Natural killer cell (primary cell): Measurements from ENCODE around the gene ZFP36L1. TPM values are rescaled to one million over a fixed set of nuclear protein-coding genes. Genes with fewer than 3 reads are reported as not detected.

Experiments used
- ATAC-seq, 3 donors: fragments of 150-1000 bp in 2 of 3; fragments of 200-7000 bp in 1 of 3; cut with Tn5 transposase; 1 replicate in 1 of 3; 2 replicates in 2 of 3; pipeline ENCODE4 v1.10.0; 2021; ENCODE audit warnings: mild to moderate bottlenecking in 2 of 3, moderate library complexity in 2 of 3
- DNase-seq, 2 donors: peaks; one replicate each; pipeline versions ENCODE4 v3.0.0 to v3.0.0-alpha.2; 2013 to 2021; ENCODE audit warnings: mixed read lengths in 1 of 2
- H3K27ac ChIP-seq: one replicate; pipeline ENCODE4 v1.5.1; 2013; ENCODE audit warnings: mild to moderate bottlenecking, low read length
- H3K27me3 ChIP-seq: one replicate; pipeline ENCODE4 v1.6.1; 2013; ENCODE audit warnings: low read length; ENCODE audit not compliant: control insufficient read depth, insufficient read depth
- H3K36me3 ChIP-seq: one replicate; pipeline ENCODE4 v1.6.1; 2013; ENCODE audit warnings: low read length; ENCODE audit not compliant: control insufficient read depth, insufficient read depth
- H3K4me1 ChIP-seq: one replicate; pipeline ENCODE4 v1.6.1; 2013; ENCODE audit warnings: low read length; ENCODE audit not compliant: control insufficient read depth, insufficient read depth
- H3K4me3 ChIP-seq: one replicate; pipeline ENCODE4 v1.5.1; 2013; ENCODE audit warnings: low read length
- H3K9me3 ChIP-seq: one replicate; pipeline ENCODE4 v1.6.1; 2013; ENCODE audit warnings: low read length; ENCODE audit not compliant: control insufficient read depth, insufficient read depth
- H3K27ac Mint-ChIP-seq, 2 donors: one replicate each; pipeline ENCODE4 v1.8.0; 2022; ENCODE audit warnings: mild to moderate bottlenecking in 2 of 2, mixed read lengths in 2 of 2, moderate library complexity in 1 of 2
- H3K27me3 Mint-ChIP-seq, 2 donors: one replicate each; pipeline ENCODE4 v1.8.0; 2022; ENCODE audit warnings: low read depth in 2 of 2, mixed read lengths in 2 of 2
- H3K36me3 Mint-ChIP-seq: one replicate; pipeline ENCODE4 v1.8.0; 2022; ENCODE audit warnings: mixed read lengths
- H3K4me1 Mint-ChIP-seq, 2 donors: one replicate each; pipeline ENCODE4 v1.8.0; 2022; ENCODE audit warnings: mixed read lengths in 2 of 2
- H3K4me3 Mint-ChIP-seq: one replicate; pipeline ENCODE4 v1.8.0; 2022; ENCODE audit warnings: mild to moderate bottlenecking, moderate library complexity, mixed read lengths
- H3K9me3 Mint-ChIP-seq, 2 donors: one replicate each; pipeline ENCODE4 v1.8.0; 2022; ENCODE audit warnings: mixed read lengths in 2 of 2
- WGBS: methylation state at CpG from one replicate; pipeline ENCODE4 v1.1.7; 2013; ENCODE audit warnings: missing lambda C conversion rate; ENCODE audit not compliant: insufficient coverage; 5-methylcytosine and 5-hydroxymethylcytosine counted together
- intact Hi-C: fragments of 100-400 bp; cut with micrococcal nuclease; formaldehyde crosslinking; loops from one replicate; pipeline ENCODE4 v1.14.2; 2022
- total RNA-seq, 4 donors: library from RNA; stranded (reverse); fragments of 120-200 nt in 1 of 4; gene quantifications; one replicate each; pipeline versions ENCODE4 v1.2.3 to v1.2.4, GENCODE V29; 2013 to 2022
- TF ChIP-seq, protein P1 (sequence below): fragments of 200-600 bp; IDR thresholded peaks from one replicate; pipeline ENCODE4 v1.8.0; 2022; ENCODE audit warnings: antibody characterized with exemption

ZFP36L1 gene
- total RNA-seq, 3 donors from 2014 or later (not counting 1 experiment from before 2014, with no cell fraction given), result 143 to 167 (median 166) TPM

DNA sequence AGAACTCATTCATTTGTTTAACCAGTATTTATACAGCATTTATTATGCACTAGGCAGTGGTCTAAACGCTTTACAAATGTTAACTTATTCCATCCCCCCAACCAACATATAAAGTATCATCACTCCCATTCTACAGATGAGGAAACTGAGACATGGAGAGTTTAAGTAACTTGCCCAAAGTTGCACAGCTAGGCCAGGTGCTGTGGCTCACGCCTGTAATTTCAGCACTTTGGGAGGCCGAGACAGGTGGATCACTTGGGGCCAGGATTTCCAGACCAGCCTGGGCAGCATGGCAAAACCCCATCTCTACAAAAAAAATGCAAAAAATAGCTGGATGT lies 37.9 kb downstream of the ZFP36L1 start:
- Mint-ChIP-seq H3K4me1 (peaks cover 10 to 22% of the 10 kb centered on the region in 2 donors), H3K9me3 (no peaks in the 10 kb centered on the region), H3K27ac (no peak overlapping the region), H3K4me3 (no peak overlapping the region), H3K36me3 (no peaks in the 10 kb centered on the region), H3K27me3 (no peaks in the 10 kb centered on the region)
- peaks cover 21% of the 10 kb centered on the region for H3K4me1 ChIP-seq
- no peaks in the 10 kb centered on the region for H3K9me3 ChIP-seq
- no peaks in the 10 kb centered on the region for H3K36me3 ChIP-seq
- H3K4me3 ChIP-seq, result no peak overlapping the region
- intact Hi-C loops, result no loop called here
- ATAC-seq, result no peak
- no peaks in the 10 kb centered on the region for H3K27me3 ChIP-seq
- no peak for DNase-seq
- no peak overlapping the region for H3K27ac ChIP-seq
- TF ChIP-seq, protein P1, sequence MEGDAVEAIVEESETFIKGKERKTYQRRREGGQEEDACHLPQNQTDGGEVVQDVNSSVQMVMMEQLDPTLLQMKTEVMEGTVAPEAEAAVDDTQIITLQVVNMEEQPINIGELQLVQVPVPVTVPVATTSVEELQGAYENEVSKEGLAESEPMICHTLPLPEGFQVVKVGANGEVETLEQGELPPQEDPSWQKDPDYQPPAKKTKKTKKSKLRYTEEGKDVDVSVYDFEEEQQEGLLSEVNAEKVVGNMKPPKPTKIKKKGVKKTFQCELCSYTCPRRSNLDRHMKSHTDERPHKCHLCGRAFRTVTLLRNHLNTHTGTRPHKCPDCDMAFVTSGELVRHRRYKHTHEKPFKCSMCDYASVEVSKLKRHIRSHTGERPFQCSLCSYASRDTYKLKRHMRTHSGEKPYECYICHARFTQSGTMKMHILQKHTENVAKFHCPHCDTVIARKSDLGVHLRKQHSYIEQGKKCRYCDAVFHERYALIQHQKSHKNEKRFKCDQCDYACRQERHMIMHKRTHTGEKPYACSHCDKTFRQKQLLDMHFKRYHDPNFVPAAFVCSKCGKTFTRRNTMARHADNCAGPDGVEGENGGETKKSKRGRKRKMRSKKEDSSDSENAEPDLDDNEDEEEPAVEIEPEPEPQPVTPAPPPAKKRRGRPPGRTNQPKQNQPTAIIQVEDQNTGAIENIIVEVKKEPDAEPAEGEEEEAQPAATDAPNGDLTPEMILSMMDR, result no peak
- WGBS, result 96% methylated on average over 3 of the region's 3 CpGs

DNA sequence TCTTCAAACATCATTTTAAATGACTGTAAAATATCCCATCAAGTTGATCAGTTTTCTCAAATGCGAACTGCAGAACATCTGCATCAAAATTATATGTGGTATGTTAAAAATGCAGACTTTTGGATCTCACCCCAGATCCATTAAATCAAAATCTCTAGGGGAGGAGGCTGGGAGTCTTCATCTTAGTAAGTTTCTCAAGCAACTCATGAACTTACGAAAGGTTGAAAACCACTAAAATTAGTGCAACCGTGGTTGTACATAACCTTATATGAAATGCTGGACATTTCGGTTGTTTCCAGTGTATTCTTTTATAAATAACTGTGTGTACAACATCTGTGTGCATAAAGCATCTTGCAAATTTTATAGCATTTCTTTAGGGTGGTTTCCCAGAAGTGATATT lies 39.2 kb downstream of the ZFP36L1 start:
- ATAC-seq, result no peak
- TF ChIP-seq, protein P1, result no peak
- H3K4me1 Mint-ChIP-seq, result peaks cover 10 to 20% of the 10 kb centered on the region in 2 donors
- no peak overlapping the region for H3K4me3 ChIP-seq
- intact Hi-C loops, result no loop called here
- no peaks in the 10 kb centered on the region for H3K9me3 ChIP-seq
- H3K36me3 ChIP-seq, result no peaks in the 10 kb centered on the region
- no peak overlapping the region for H3K27ac ChIP-seq
- no peaks in the 10 kb centered on the region for H3K36me3 Mint-ChIP-seq
- H3K27me3 ChIP-seq, result no peaks in the 10 kb centered on the region
- WGBS, result 78% methylated on average over 3 of the region's 4 CpGs
- H3K27ac Mint-ChIP-seq, result no peak overlapping the region
- H3K4me3 Mint-ChIP-seq, result no peak overlapping the region
- peaks cover 21% of the 10 kb centered on the region for H3K4me1 ChIP-seq
- no peaks in the 10 kb centered on the region for H3K27me3 Mint-ChIP-seq
- no peaks in the 10 kb centered on the region for H3K9me3 Mint-ChIP-seq
- no peak for DNase-seq

- no peak for ATAC-seq
- WGBS, result 95% methylated on average over 5 of the region's 6 CpGs
- Histone ChIP-seq H3K4me3 (no peak overlapping the region), H3K36me3 (no peaks in the 10 kb centered on the region), H3K27me3 (no peaks in the 10 kb centered on the region), H3K9me3 (no peaks in the 10 kb centered on the region), H3K4me1 (peaks cover 12% of the 10 kb centered on the region), H3K27ac (no peak overlapping the region)
- Mint-ChIP-seq H3K4me1 (peaks cover 4 to 10% of the 10 kb centered on the region in 2 donors), H3K27me3 (no peaks in the 10 kb centered on the region), H3K27ac (no peak overlapping the region), H3K4me3 (no peak overlapping the region), H3K9me3 (no peaks in the 10 kb centered on the region), H3K36me3 (no peaks in the 10 kb centered on the region)
- intact Hi-C loops, result no loop called here
- DNase-seq, result no peak
- TF ChIP-seq, protein P1, result no peak
These were observed 40.4 kb downstream of the ZFP36L1 start for GRCh38 chr14:68752271-68753006.
